ENCODE data around the gene ELK3.

ELK3 gene

GRCh38 chr12:96215919-96216273, 21.7 kb downstream of the ELK3 start:
- H3K9me2 ChIP-seq (replicated peaks; ENCODE audit: low read depth, low read length): no peaks in the 10 kb centered on the region
- H2AFZ ChIP-seq (ENCODE audit: low read length): no peak overlapping the region
- H3K27me3 ChIP-seq (ENCODE audit: insufficient read depth, low read length, poor library complexity, severe bottlenecking): no peaks in the 10 kb centered on the region
- peaks cover 14% of the 10 kb centered on the region; the same call in 1 of the 2 replicates for H3K36me3 ChIP-seq (ENCODE audit: insufficient read depth, low read length)
- peaks cover 18% of the 10 kb centered on the region; the same call in 1 of the 2 replicates for H3F3A ChIP-seq (ENCODE audit: low read depth)
- peaks cover 42% of the 10 kb centered on the region for H4K20me1 ChIP-seq (ENCODE audit: insufficient read depth, low read length, poor library complexity, severe bottlenecking)
- TF ChIP-seq, protein P1, sequence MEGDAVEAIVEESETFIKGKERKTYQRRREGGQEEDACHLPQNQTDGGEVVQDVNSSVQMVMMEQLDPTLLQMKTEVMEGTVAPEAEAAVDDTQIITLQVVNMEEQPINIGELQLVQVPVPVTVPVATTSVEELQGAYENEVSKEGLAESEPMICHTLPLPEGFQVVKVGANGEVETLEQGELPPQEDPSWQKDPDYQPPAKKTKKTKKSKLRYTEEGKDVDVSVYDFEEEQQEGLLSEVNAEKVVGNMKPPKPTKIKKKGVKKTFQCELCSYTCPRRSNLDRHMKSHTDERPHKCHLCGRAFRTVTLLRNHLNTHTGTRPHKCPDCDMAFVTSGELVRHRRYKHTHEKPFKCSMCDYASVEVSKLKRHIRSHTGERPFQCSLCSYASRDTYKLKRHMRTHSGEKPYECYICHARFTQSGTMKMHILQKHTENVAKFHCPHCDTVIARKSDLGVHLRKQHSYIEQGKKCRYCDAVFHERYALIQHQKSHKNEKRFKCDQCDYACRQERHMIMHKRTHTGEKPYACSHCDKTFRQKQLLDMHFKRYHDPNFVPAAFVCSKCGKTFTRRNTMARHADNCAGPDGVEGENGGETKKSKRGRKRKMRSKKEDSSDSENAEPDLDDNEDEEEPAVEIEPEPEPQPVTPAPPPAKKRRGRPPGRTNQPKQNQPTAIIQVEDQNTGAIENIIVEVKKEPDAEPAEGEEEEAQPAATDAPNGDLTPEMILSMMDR (conservative IDR thresholded peaks at IDR 0.05; ENCODE audit: low read length): no peak
- no peak for TF ChIP-seq EZH2phosphoT487 (IDR thresholded peaks at IDR 0.05; ENCODE audit: borderline replicate concordance)
- peaks cover 81% of the 10 kb centered on the region for H3K79me2 ChIP-seq (ENCODE audit: insufficient read depth, low read length)
- no peaks in the 10 kb centered on the region for H3K9me3 ChIP-seq (ENCODE audit: insufficient read depth, low read depth, low read length)
- no peak overlapping the region for H3K9ac ChIP-seq (ENCODE audit: low read depth, low read length, poor library complexity, severe bottlenecking)
- H3K4me2 ChIP-seq (ENCODE audit: low read depth, low read length, poor library complexity, severe bottlenecking): no peak overlapping the region
- H3K4me3 ChIP-seq (ENCODE audit: low read length, poor library complexity, severe bottlenecking): no peak overlapping the region
- H3K4me1 ChIP-seq (ENCODE audit: insufficient read depth, low read length, poor library complexity, severe bottlenecking): peaks cover 33% of the 10 kb centered on the region

DNA sequence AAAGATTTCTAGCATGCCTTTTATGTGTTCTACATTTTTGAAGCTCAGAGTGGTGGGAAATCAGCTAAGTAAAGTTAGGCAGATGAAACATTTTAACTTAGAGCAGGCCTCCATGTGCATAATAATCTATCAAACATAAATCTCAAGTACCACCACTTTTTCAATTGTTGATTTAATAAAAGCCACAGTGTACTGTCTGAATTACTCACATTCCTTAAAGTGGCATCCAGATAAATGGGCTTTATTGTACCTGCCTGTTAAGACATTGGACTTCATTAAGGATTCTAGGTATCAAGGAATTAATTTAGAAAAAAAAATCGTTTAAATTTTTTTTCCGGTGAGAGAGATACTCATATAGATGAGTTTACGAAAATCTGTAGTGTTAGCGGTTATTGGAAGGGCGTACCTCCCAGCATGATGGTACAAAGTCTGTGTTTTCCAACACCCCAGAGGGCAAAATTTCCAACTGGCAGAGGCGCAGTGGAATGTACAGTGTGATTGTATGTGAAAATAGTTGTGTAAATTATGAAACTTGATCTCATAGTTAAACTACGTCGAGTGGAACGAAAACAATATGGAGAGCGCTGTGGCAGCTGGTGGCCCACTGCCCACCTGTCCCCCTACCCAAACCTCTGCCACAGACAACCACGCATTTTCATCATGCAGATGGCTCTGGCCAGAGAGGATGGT, 25.0 kb downstream of the ELK3 start:
- H3K9ac ChIP-seq (ENCODE audit: low read depth, low read length, poor library complexity, severe bottlenecking): no peak overlapping the region
- peaks cover 78% of the 10 kb centered on the region for H3K79me2 ChIP-seq (ENCODE audit: insufficient read depth, low read length)
- H4K20me1 ChIP-seq (ENCODE audit: insufficient read depth, low read length, poor library complexity, severe bottlenecking): peaks cover 33% of the 10 kb centered on the region
- H3K4me3 ChIP-seq (ENCODE audit: low read length, poor library complexity, severe bottlenecking): no peak overlapping the region
- no peaks in the 10 kb centered on the region for H3F3A ChIP-seq (ENCODE audit: low read depth)
- H3K9me2 ChIP-seq (replicated peaks; ENCODE audit: low read depth, low read length): no peaks in the 10 kb centered on the region
- H3K27me3 ChIP-seq (ENCODE audit: insufficient read depth, low read length, poor library complexity, severe bottlenecking): no peaks in the 10 kb centered on the region
- peaks cover 31% of the 10 kb centered on the region; the same call in 1 of the 2 replicates for H3K36me3 ChIP-seq (ENCODE audit: insufficient read depth, low read length)
- H3K4me2 ChIP-seq (ENCODE audit: low read depth, low read length, poor library complexity, severe bottlenecking): no peak overlapping the region
- TF ChIP-seq, protein P1 (conservative IDR thresholded peaks at IDR 0.05; ENCODE audit: low read length): no peak
- TF ChIP-seq EZH2phosphoT487 (IDR thresholded peaks at IDR 0.05; ENCODE audit: borderline replicate concordance): no peak
- H2AFZ ChIP-seq (ENCODE audit: low read length): no peak overlapping the region
- H3K4me1 ChIP-seq (ENCODE audit: insufficient read depth, low read length, poor library complexity, severe bottlenecking): peaks cover 5% of the 10 kb centered on the region
- peaks cover 2% of the 10 kb centered on the region; the same call in 1 of the 2 replicates for H3K9me3 ChIP-seq (ENCODE audit: insufficient read depth, low read depth, low read length)

DNA sequence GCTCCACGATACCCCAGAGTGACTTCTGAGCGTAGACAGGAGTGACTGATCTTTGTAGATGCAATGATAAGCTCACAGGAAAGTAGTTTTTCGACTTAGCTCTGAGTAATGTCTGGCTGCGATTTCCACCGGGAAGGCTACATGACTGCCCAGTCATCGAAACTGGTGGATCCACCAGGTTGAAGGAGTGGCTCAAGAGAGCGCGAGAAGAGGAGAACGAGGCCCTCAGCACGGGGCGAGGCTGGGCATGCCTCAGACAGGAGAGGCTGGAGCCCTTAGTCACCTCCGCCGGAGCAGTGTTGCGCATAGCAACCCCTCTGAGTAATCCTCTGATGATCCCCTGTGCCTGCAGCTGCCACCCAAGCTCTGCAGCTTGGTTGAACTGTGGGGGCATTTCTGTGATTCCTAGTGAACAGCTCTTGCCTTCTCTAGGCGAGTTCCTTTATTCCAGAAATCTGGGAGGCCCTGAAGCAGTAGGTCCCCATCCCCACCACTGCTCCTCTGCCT, 25.6 kb downstream of the ELK3 start:
- Histone ChIP-seq H2AFZ (ENCODE audit: low read length) (no peak overlapping the region), H3F3A (ENCODE audit: low read depth) (no peaks in the 10 kb centered on the region), H3K9me2 (replicated peaks; ENCODE audit: low read depth, low read length) (no peaks in the 10 kb centered on the region), H4K20me1 (ENCODE audit: insufficient read depth, low read length, poor library complexity, severe bottlenecking) (peaks cover 28% of the 10 kb centered on the region), H3K27me3 (ENCODE audit: insufficient read depth, low read length, poor library complexity, severe bottlenecking) (no peaks in the 10 kb centered on the region), H3K4me2 (ENCODE audit: low read depth, low read length, poor library complexity, severe bottlenecking) (no peak overlapping the region), H3K36me3 (ENCODE audit: insufficient read depth, low read length) (peaks cover 38% of the 10 kb centered on the region; the same call in 1 of the 2 replicates), H3K4me3 (ENCODE audit: low read length, poor library complexity, severe bottlenecking) (no peak overlapping the region), H3K9ac (ENCODE audit: low read depth, low read length, poor library complexity, severe bottlenecking) (no peak overlapping the region), H3K4me1 (ENCODE audit: insufficient read depth, low read length, poor library complexity, severe bottlenecking) (peaks cover 4% of the 10 kb centered on the region), H3K9me3 (ENCODE audit: insufficient read depth, low read depth, low read length) (peaks cover 2% of the 10 kb centered on the region; the same call in 1 of the 2 replicates), H3K79me2 (ENCODE audit: insufficient read depth, low read length) (peaks cover 72% of the 10 kb centered on the region)
- TF ChIP-seq, protein P1 (conservative IDR thresholded peaks at IDR 0.05; ENCODE audit: low read length): no peak
- TF ChIP-seq EZH2phosphoT487 (IDR thresholded peaks at IDR 0.05; ENCODE audit: borderline replicate concordance): no peak

All from Loucy (cell line).